Measurements from ENCODE around the gene PPEF2.
A peak's percentile ranks its signal among the peaks of the same experiment; 100 is the strongest.
"Not testable (repeated sequence)": the region's sequence is repeated elsewhere in the genome, so short reads cannot be mapped to it uniquely, and the experiment has no call there.

Gene PPEF2, protein sequence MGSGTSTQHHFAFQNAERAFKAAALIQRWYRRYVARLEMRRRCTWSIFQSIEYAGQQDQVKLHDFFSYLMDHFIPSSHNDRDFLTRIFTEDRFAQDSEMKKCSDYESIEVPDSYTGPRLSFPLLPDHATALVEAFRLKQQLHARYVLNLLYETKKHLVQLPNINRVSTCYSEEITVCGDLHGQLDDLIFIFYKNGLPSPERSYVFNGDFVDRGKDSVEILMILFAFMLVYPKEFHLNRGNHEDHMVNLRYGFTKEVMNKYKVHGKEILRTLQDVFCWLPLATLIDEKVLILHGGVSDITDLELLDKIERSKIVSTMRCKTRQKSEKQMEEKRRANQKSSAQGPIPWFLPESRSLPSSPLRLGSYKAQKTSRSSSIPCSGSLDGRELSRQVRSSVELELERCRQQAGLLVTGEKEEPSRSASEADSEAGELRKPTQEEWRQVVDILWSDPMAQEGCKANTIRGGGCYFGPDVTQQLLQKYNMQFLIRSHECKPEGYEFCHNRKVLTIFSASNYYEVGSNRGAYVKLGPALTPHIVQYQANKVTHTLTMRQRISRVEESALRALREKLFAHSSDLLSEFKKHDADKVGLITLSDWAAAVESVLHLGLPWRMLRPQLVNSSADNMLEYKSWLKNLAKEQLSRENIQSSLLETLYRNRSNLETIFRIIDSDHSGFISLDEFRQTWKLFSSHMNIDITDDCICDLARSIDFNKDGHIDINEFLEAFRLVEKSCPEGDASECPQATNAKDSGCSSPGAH

GRCh38 chr4:75902352-75902751 lies at the start of gene PPEF2:
TSS of gene PPEF2 (minus strand) at chr4:75902452. CDS start at chr4:75896325, 6,127 bp downstream.
- no peak for DNase-seq

GRCh38 chr4:75950213-75950815 lies 48.1 kb upstream of the PPEF2 start:
- DNase-seq, result no peak

GRCh38 chr4:75948822-75949444 lies 46.7 kb upstream of the PPEF2 start:
- no peak for DNase-seq

DNA sequence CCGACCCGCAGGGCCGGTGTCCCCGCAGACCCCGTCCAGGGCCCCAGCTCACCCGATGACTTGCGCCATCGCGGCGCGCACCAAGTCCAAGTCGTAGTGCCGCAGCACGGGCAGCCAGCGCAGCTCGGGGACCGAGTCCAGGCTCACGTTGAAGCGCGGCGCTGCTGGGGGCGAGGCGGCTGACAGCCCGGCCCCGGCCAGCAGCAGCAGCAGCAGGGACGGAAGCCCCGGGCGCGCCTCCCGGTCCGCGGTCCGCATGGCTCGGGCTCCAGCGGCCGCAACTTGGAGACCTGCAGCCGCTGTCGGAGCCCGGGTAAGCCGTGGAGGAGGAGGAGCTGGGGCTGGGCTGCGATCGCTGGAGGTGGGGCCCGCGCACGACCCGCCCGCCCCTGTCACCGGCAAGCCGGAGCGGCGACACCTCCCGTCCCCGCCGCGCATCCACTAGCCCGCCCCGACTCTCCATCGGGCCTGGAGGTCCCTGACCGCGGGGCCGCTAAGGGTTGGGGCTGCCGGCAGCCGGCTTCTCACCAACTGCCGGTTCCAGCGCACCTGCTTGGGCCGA lies 38.5 kb upstream of the PPEF2 start, which contains the start of gene NAAA:
TSS of gene NAAA (minus strand) at position 322 of the 562 bp plus-strand sequence. CDS start at position 258, 64 bp downstream.
- DNase-seq, result peak; percentile 61

- peak; percentile 64 for DNase-seq
These were observed 37.8 kb upstream of the PPEF2 start for GRCh38 chr4:75939890-75940691.

DNA sequence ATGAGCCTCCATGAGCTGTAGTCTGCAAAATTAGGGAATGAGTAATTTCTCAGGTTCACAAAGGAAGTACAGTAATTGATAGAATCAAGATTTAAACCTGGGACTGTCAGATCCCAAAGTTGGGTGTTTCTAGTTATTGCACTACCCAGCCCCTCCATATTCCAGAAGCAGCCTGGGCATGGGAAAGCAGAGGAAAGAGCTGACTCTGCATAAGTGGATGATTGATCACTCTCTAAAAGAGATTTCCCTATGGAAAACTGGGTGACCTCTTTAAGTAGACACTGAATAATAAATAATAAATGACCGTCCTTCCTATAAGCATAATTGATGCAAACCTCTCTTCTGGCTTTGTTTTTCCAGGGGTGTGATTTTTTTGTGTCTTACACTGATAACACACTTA lies 33.4 kb upstream of the PPEF2 start:
- no peak for DNase-seq

DNA sequence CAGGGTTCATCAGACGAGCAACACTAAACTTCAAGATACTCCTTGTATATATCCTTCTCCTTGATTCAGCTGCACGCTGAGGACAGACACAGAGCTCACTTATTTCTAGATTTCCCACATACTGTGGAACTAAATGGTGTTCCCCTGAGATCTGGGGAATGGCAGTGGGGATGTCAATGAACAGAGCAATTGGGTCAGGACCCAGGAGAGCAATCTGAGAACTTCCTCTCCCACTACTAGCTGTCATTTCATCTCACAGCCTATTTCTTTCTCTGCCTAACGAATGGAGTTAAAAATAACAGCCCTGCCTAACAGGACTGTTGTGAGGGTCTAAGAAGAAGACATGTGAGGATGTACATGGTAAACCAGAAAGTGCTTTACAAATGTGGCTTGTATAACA lies 27.9 kb upstream of the PPEF2 start:
- no peak for DNase-seq

GRCh38 chr4:75924916-75925315 lies 22.7 kb upstream of the PPEF2 start:
- not testable (repeated sequence) for DNase-seq

DNA sequence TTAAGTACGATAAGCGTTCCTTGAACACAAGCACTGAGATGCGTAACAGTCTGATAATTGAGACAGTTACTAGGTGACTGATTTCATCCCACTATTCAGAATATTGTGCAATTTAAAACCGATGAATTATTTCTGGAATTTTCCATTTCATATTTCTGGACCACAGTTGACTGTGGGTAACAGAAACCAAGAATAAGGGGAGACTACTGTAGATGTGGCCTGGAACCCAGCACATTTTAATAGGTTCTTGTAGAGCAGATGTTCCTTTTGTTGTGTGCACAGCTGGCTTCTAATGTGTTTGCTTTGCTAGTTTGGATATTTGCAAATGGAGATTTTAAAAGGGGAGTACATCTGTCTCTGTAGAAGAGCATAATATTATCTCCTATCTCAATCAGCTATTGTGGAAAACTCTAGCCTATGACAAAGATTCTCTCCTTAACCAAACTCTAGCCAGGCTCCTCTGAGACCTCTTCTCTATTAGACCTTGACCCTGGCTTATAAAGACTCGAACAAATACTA lies 22.1 kb upstream of the PPEF2 start:
- no peak for DNase-seq

DNA sequence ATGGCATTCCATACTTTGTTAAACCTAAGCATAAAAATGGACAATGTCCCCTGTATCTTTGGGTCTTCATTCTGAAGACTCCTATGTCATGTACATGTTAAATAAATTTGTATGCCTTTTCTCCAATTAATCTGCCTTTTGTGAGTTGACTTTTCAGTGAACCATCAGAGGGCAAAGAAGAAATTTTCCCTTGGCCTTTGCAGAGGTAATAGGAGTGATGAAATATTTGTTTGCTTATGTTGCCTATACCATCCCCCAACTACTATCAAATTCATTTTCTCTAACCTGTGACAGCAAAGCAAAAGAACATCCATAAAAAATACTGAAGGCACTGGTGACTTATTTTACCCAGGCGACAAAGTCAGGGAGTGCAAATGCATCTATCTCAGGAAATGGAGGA lies 20.3 kb upstream of the PPEF2 start:
- no peak for DNase-seq

DNA sequence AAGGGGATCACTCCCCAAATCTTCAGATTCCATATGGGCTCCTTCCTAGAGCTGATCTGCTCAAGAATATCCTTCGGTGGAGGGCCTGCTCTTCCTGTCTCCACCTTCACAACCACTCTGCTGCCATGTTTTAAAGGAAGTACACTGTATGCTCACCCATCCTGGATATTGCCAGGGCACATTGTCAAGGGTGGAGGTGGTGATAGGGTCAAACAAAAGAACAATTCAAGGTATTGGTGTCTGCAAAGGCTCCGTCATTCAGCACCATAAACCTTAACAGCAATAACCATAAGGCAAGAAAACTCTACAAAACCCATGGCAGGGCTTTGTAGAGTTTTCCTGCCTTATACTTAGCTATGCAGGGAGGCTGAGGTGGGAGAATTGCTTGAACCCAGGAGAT lies 19.7 kb upstream of the PPEF2 start:
- no peak for DNase-seq

GRCh38 chr4:75920327-75920726 lies 18.1 kb upstream of the PPEF2 start:
- DNase-seq, result no peak

- peak; percentile 15 for DNase-seq
These were observed 17.7 kb upstream of the PPEF2 start for GRCh38 chr4:75919920-75920319.

DNA sequence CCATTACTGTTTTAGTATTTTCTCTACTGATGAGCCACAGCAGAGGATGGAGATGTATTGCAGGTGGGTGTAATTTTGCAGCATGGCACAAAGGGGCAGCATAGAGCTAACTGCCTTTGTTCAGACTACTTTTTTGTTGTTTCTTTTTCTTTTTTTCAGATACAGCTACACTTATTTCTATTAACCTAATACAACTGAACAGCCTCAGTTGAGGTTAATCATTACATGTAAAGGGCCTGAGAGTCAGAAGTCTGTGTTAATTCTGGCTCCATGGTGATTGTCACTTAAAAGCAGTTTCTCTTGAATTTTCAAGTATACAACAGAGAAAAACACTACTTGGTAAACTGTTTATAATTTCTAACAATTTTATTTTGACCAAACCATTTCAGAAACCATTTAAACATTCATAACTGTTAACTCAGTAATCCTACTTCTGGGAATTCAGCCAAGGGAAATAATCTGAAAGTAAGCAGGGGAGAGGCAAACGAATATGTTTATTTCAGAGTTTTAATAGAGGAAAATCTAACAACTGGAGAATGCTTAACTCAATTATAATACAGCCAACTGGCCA lies 13.9 kb upstream of the PPEF2 start:
- DNase-seq, result peak; percentile 48

DNA sequence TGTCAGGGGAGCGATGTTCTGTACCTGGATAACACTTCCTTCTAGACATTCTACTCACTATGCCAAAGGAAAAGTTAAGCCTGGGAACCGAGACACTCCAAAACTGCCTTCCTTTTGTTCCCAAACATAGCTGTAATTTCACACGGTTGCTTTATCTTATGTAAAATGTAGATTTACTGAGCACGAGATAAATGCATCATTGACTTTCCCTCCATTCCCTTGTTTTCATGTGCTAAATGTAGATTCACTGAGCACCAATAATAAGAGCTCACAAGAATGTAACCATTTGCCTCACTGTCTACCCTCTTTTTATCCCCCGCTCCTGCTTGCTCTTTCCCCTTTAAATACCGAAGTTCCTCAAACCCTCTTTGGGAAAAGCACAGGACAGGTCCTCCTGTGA lies 10.7 kb upstream of the PPEF2 start:
- no peak for DNase-seq

- DNase-seq, result not testable (repeated sequence)
These were observed 8.6 kb upstream of the PPEF2 start for GRCh38 chr4:75910831-75911230.

DNA sequence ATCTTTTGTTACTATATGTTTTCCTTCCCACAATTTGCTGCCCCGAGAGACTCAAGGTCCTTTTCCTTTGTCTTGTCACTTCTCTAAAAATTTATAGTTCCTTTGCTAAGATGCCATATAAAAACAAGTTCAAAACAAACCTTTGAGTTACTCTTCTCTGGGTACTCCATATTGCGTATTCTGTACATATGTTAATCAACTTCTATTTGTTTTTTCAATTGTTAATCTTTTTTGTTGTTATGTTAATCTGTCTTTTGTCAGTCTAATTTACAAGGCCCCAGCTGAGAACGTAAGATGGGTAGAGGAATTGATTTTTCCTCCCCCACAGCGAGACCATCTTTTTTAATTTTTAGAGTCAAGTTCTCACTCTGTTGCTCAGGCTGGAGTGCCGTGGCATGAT lies 7.2 kb upstream of the PPEF2 start:
- DNase-seq, result no peak

GRCh38 chr4:75908555-75908954 lies 6.3 kb upstream of the PPEF2 start:
- no peak for DNase-seq

- DNase-seq, result no peak
These were observed 5.7 kb upstream of the PPEF2 start for GRCh38 chr4:75907966-75908365.

- no peak for DNase-seq
These were observed 1.8 kb upstream of the PPEF2 start for GRCh38 chr4:75904076-75904475.

DNA sequence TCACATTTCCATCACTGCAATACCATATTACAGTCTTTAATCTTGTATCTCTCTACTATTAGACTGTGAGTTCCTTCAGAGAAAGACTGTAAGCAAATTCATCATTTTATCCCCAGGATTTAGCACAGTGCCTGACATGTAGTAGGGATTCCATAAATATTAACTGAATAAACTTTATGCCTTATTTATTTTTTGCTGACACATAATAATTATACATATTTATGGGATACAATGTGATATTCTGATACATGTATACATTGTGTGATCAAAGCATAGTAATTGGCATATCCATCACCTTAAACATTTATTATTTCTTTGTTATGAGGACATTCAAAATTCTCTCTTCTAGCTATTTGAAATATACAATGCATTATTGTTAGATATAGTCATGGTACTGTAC lies 3.7 kb downstream of the PPEF2 start:
- DNase-seq, result no peak
